KBM-7 (cell line): ENCODE results near the gene LPAR2.
"Not testable (repeated sequence)": the region's sequence is repeated elsewhere in the genome, so short reads cannot be mapped to it uniquely, and the experiment has no call there.

Experiments
- DNase-seq: peaks from one replicate; pipeline ENCODE4 v3.0.0-alpha.2; 2015
- in situ Hi-C: fragments of 300-500 bp; cut with MboI; formaldehyde crosslinking; loops from 2 replicates; pipeline ENCODE4 v1.14.3; 2020; ENCODE audit warnings: low sequenced_read_pairs, low pct_unique_long_range_greater_than_20kb, mixed read lengths

Gene LPAR2

DNA sequence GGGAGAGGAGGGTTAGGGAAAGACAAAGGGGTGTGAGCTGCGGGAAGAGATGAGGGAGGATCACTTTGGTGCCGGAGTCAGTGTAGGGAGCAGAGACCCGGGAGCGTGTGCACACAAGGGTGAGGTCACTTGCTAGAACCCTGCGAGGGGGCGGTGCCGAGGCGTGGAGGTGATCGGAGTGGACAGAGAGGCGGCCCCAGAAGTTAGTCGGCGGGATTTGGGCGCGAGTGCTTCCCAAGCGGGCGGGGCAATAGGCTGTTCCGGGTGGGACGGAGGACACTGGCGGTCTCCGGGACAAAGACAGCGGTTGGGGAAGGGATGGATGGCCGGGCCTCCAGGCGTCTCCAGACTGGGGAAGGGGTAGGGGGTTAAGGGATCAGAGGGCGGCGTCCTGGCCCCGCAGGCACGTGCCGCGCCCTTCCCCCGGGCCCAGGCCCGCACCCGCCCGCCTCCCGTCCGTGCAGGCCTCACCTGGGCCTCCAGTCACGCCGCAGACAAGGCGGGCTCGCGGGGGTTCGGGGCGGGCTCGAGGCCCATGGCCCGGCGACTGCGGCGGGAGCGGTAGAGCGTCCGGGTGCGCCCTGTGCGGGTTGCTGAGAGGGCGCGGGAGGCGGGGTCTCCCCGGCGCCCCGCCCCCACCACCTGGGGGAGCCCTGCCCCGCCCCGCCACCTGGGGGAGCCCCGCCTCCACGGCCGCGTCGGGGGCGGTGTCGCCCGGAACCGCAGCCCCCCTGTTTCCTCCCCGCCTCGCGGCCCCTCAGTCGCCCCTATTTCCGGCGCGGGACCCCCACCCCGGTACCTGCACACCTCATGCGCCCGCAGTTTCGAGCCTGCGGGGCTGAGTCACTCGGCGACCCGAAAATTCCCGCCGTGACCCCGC is at the start of gene LPAR2:
LPAR2 (minus strand) TSS at position 600 of the 880 bp plus-strand sequence. CDS start 945 bp downstream, outside the sequence.
- DNase-seq = no peak
- in situ Hi-C loops = no loop called here

DNA sequence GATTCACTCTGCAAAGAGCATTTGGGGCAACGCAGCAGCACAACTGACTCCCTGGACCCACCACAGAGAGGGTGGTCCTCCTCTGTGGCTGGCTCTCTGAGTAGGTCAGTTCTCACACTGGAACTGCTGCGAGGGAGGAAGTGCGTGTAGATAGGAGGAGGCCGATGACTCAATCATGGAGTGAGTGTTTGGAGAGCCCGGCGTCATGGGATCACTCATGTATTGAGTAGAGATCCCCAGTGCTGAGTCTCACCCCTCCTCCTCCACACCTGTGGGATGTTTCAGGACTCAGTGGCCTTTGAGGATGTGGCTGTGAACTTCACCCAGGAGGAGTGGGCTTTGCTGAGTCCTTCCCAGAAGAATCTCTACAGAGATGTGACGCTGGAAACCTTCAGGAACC is 49.6 kb upstream of the LPAR2 start:
- in situ Hi-C loops = no loop called here
- DNase-seq = no peak

DNA sequence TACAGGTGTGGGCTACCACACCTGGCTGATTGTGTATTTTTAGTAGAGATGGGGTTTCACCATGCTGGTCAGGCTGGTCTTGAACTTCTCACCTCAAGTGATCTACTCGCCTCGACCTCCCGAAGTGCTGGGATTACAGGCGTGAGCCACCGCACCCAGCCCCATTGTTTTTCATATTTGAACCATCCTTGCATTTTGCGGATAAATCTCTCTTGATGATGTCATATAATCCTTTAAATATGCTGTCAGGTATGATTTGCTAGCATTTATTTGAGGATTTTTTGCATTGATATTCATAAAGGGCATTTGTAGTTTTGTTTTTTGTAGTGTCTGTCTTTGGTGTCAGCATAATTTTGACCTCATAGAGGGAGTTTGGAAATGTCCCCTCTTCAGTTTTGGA is 46.3 kb upstream of the LPAR2 start:
- no peak for DNase-seq
- in situ Hi-C loops = no loop called here

DNA sequence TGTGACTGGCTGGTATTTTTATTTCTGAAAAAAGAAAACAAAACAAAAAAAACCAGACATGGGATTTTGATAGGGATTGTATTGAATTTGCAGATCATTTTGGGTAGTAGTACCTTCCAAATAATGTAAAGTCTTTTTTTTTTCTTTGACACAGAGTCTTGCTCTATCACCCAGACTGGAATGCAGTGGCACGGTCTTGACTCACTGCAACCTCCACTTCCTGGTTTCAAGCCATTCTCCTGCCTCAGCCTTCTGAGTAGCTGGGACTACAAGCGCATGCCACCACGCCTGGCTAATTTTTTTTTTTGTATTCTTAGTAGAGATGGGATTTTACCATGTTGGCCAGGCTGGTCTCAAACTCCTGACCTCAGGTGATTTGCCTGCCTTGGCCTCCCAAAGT is 44.8 kb upstream of the LPAR2 start:
- in situ Hi-C loops = no loop called here
- DNase-seq = no peak

DNA sequence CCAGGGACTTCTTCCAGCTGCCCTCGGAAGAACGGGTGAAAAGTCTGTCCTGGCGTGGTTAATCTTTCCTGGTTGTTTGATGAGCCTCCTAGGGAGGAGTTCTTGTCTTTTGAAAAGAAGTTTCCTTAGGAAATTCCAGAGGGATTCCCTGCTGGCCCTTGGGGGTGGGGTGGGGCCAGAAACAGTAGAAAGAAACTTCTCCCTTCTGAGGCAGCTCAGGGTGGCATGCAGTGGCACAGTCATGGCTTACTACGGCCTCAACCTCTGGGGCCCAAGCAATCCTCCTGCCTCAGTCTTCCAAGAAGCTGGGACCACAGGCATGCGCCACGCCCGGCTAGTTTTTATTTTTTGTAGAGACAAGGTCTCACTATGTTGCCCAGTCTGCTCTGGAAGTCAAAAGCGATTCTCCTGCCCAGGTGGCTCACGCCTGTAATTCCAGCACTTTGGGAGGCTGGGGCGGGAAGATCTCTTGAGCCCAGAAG is 42.1 kb upstream of the LPAR2 start:
- in situ Hi-C loops = no loop called here
- no peak for DNase-seq

DNA sequence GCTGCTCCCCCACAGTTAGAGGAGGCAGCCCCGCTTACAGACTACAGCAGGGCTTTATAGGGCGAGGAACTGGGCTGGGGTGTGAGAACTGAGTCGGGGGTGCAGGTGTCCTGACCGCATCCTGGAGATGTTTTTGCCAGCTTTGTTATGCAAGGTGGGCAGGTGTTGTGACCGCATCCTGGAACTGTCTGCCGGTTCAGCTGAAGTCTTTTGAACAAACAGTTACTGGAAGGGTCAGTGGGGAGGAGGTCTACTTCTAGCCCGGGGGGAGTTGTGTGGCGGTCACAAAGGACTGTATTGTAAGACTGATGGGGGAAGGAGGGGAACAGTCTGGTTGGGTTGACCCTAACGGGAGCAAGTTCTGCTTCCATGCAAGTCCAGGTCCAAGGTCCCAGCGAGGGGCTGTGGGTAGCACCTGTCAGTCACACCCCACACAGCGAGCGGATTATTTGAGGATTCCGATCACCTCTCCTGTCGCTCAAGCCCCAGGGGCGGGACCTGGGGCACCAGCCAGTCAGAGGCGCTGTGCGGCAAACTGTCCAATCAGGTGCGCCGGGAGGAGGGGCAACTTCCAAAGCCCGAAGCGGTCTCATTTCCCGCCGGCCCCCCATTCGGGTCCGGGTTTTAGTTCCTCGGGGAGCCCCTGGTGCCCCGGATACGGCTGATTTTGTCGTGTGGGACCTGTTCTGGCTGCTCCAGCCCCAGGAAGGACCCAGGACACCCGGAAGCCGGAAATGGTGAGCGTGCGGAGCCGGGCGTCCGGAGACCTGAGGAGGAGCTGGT is 40.4 kb upstream of the LPAR2 start, which contains the start of gene ZNF101:
ZNF101 (plus strand) TSS at position 610 of the 783 bp plus-strand sequence; CDS start at position 735, 125 bp downstream.
- in situ Hi-C loops = no loop called here
- DNase-seq = peak; percentile 96

DNA sequence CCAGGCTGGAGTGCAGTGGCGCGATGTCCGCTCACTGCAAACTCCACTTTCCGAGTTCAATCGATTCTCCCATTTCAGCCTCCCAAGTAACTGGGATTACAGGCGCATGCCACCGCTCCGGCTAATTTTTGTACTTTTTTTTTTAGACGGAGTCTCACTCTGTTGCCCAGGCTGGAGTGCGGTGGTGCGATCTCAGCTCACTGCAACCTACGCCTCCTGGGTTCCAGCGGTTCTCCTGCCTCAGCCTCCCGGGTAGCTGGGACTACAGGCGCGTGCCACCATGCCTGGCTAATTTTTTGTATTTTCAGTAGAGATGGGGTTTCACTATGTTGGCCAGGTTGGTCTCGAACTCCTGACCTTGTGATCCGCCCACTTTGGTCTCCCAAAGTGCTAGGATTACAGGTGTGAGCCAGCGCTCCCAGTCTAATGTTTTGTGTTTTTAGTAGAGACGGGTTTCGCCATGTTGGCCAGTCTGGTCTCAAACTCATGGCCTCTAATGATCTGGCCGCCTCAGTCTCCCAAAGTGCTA is 37.5 kb upstream of the LPAR2 start:
- in situ Hi-C loops, DNase-seq: not testable (repeated sequence)

DNA sequence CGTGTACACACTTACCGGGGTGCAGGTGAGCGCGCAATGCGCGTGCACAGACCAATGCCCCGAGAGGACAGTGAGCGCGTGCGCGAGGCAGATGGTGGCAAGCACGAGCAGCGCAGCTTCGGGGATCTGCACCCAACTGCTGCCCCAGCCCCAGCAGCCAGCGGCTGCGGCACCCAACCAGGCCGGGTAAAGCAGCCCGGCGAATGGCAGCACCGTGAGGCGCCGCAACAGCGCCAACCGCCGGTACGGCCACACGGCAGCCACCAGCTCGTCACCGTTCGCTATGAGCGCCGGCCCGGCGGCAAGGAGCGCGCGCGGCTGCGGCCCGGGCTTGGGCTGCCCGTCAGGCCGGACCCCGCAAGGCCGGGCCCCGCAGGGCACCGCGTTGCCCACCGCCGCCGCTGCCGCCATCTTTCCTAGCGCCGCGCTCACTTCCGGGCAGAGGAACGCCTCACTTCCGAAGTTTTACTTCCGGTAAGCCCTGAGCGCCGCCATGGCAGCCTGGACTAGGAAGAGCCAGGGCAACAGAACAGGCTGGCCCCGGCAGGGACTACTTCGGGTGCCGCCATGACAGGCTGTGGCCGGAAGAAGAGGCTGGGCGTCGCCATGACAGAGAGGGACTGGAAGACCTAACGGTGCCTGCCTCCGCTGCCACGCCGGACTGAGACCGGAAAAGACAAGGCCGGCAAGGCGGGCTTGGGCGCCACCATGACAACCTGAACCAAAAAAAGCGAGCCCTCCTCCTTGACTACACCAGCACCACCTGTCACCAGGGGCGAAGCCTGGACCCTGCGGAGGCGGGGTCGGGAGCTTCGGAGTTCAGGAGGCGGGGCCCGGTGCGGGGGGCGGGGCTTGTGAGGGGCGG is 35.5 kb upstream of the LPAR2 start, which contains the start of gene ATP13A1:
ATP13A1 (minus strand) TSS at position 421 of the 865 bp plus-strand sequence; CDS start at position 411, 10 bp downstream.
- peak; percentile 98 for DNase-seq
- in situ Hi-C loops = no loop called here

DNA sequence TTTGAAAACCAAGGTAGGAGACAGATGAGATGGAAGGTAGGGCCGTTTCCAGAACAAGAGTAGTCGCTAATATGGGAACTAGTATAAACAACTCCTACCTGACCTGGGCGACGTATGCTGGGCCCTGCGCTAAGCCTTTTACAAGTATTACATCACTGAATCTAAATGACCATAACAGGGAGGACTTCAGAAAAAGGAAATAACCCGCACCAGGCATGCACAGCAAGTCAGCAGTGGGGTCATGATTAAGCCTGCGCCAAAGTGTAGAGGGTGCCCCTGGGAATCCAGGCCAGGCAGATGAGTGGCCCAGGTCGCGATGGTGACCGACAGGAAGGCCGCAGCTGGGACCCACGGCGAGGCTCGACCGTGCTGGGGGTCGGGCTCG is 34.8 kb upstream of the LPAR2 start:
- in situ Hi-C loops = no loop called here
- DNase-seq = peak; percentile 50

DNA sequence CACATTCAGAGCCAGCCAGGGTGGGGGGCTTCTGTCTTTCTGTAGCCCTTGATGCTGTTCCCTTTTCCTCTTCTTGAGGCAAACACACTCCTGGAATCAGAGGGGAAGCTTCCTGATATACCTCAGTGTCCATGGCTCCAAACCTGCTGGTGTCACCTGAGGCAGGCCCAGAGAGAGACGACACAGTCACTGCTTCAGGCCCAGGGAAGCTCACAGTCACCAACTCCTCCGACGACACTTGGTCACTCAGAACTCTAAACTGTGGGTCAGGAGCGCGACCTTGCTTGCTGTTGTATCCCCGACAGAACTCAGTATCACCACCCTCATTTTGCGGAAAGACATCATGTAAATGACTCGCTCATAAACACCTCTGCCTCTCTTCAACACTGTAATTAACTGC is 34.3 kb upstream of the LPAR2 start:
- in situ Hi-C loops = no loop called here
- no peak for DNase-seq

DNA sequence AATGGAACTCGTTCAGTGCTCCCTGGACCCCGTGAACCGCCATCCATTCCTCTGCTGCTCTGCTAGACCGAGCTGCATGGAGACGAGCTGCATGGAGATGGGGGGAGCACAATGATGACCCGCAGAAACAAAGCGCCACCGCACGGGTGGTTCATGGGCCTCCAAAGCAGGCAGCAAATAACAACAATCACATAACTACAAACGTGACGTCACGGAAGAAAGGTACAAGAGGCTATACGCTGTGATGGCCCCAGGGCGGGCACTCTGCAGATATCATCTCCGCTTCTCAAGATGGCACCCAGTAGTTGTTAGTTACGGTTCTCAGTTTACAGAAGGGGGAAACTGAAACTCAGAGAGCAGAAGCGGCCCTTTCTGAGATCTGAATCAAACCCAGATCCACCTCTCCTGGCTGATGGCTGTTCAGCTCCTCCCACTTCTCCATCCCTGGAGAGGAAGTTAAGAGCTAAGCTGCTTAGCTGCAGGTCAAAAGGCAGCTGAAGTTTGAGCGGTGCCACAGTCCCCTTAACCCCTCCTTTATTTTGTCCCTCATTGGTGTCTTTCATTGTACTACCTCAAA is 33.7 kb upstream of the LPAR2 start:
- in situ Hi-C loops = no loop called here
- peak; percentile 64 for DNase-seq

DNA sequence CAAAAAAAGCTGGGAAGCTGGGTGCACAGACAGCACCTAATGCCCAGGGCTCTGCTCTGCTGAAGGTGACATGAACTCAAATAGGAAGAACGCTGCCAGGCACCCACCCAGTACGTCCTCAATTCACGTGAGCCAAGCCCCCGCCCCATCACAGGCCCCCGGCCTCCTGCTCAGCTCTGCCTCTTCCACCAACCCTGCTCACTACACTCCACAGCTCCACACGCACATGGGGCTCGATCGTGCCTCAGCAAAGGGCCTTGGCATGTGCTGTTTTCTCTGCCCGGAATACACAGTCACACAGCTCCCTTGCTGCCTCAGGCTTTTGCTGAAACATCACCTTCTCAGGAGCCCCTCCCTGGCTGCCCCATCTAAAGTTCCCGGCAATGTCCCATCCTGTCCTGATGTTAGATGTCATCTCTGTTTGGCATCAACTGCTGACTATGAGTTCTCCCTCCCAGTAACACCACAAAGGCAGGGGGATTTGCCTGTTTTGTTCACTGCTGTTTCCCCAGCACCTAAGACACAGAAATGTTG is 33.2 kb upstream of the LPAR2 start:
- no peak for DNase-seq
- in situ Hi-C loops = no loop called here

DNA sequence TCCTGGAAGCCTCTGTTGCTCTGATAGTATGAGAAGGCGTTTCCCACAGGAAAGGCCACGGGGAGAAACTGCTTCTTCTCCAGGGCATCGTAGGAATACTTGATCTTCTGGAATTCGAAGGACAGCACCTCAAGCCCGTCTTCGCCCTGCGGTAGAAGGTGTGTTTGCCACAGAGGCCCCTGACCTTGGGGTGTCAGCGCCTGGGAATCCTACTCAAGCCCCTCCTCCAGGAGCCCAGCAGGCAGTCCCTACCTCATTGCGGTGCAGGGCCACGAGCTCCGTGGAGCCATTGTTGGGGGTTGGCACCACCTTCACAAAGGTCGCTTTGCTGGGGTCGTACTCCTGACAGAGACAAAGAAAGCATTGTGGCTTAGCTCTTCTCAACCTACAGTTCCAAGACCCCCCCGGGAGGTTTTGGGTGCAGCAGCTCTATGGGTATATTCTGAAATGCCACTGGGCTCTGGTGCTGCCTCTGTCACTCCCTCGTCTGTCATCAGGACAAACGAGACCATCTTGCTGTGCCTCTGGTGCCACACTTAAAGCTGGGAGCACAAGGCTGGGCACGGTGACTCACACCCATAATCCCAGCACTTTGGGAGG is 31.7 kb upstream of the LPAR2 start:
- in situ Hi-C loops = no loop called here
- no peak for DNase-seq

DNA sequence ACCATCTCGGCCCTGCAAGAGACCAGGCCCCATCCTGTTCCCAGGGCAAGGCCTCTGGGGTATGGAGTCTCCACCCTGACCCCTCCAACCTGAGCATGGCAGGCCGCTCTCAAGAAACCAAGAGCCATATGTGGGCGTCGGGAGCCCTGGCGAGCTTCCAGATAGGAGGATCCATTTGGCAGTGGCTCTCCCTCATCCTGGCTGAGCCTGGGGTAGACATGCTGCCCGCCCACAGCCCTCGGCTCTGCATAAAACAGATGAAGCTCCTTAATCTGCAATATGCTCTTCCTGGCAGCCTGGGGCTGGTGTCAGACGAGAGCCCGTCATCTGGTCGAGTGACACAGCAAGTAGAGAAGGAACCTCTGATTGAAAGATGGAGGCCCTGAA is 29.4 kb upstream of the LPAR2 start:
- DNase-seq = no peak
- in situ Hi-C loops = no loop called here

DNA sequence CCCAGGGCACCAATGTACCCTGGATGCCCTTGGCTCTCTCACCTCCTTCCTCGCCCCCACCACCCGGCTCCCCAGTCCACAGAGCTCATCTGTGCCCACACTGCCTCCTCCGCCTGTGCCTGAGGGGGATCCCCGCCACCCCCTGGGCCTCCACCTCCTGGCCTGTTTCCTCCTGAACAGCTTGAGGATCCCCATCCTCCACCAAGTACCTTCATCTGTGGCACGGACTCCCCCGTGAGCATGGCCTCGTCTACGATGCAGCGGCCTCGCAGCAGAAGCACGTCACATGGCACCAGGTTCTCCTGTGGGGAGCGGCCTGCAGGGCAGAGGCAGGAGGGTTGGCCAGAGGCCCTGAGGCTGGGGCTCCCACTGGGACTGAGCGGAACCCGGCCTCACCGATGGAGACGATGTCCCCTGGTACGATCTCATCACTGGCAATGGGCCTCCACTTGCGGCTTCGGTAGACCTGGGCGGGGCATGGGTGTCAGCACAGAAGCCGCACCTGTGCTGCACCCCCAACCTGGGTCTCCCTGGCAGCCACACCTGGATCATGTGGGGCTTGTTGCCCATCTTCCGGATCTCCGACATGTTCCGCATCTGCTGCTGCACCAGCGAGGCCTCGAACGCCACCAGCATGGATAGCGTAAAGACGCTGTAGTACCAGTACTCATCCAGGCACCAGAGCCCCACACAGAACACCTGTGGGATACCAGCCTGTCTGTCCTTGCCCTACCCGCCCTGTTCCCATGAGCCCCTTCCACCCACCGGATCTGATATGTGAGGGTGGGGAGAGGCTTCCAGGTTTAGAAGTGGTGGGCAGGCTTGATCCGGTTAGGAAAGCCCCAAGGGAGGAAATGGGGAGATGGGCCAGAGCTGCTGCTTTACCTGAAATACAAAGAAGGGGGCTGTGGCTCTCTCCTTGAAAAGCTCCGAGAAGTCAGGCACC is 28.7 kb upstream of the LPAR2 start:
- in situ Hi-C loops = no loop called here
- DNase-seq = no peak

DNA sequence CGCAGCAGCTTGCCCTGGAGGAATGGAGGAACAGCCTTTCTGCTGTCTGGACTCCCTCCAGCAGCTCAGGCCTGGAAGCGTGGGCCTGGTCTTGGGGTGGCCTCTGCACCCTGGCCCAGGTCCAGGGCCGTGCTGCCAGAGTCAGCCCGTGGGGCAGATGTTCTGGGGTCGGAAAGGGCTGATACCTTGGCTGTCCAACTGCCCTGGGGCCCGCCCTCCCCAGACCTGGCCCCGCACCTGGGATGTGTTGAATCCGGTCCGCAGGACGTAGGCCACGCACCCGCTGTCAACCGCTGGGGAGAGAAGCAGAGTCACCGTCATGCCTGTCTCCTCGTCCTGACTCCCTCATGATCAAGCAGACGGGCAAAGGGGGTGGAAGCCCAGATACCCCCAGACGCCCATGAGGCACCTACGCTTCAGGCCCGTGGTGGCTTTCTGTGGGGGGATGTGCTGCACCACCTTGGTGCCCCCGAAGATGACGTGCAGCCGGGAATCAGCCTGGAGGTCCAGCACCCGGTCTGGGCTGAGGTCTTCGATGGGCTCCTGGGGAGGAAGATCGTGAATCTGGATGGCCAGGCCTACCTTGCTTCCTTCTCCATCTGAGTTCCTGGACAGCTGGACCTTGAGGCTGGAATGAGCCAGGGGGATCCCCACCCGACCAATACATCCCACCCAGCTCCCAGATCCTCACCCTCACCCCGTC is 27.8 kb upstream of the LPAR2 start:
- in situ Hi-C loops = no loop called here
- DNase-seq = no peak
